Stimulated activated naive CD8-positive, alpha-beta T cell treated with anti-CD3 and anti-CD28 coated beads, Interleukin-15, Interleukin-2, amounts not matched to agents 100 ng/mL and 50 ng/mL, for 24 hours (primary cell): ENCODE measurements around the gene STK11IP.

ENCODE experiments used
- H3K27ac Mint-ChIP-seq: one replicate; pipeline ENCODE4 v1.8.0; 2021; ENCODE audit warnings: mild to moderate bottlenecking, mixed read lengths
- H3K27me3 Mint-ChIP-seq: one replicate; pipeline ENCODE4 v1.8.0; 2021; ENCODE audit warnings: mixed read lengths
- H3K36me3 Mint-ChIP-seq: one replicate; pipeline ENCODE4 v1.8.0; 2021; ENCODE audit warnings: low read depth, mixed read lengths
- H3K4me1 Mint-ChIP-seq: one replicate; pipeline ENCODE4 v1.8.0; 2021; ENCODE audit warnings: low read depth, mixed read lengths
- H3K4me3 Mint-ChIP-seq: one replicate; pipeline ENCODE4 v1.8.0; 2021; ENCODE audit warnings: mild to moderate bottlenecking, mixed read lengths
- H3K9me3 Mint-ChIP-seq: one replicate; pipeline ENCODE4 v1.8.0; 2021; ENCODE audit warnings: mixed read lengths

Gene STK11IP

GRCh38 chr2:219614076-219614860 is 16.6 kb downstream of the STK11IP start:
- H3K36me3 Mint-ChIP-seq, result peaks cover 24% of the 10 kb centered on the region
- no peaks in the 10 kb centered on the region for H3K27me3 Mint-ChIP-seq
- H3K4me3 Mint-ChIP-seq, result no peak overlapping the region
- peaks cover 15% of the 10 kb centered on the region for H3K4me1 Mint-ChIP-seq
- H3K27ac Mint-ChIP-seq, result peak overlapping the region; percentile 23
- H3K9me3 Mint-ChIP-seq, result no peaks in the 10 kb centered on the region

DNA sequence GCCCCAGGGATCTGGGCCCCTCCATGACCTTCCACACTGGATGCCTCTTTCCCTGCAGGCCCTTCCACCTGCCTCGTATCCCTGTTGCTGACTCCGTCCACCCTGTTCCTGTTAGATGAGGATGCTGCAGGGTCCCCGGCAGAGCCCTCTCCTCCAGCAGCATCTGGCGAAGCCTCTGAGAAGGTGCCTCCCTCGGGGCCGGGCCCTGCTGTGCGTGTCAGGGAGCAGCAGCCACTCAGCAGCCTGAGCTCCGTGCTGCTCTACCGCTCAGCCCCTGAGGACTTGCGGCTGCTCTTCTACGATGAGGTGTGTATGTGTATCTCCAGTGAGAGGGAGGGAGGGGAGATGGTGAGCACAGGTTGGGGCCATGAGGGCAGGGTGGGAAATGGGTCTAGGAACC is 17.4 kb downstream of the STK11IP start:
- Mint-ChIP-seq H3K27ac (no peak overlapping the region), H3K36me3 (peaks cover 19% of the 10 kb centered on the region), H3K9me3 (no peaks in the 10 kb centered on the region), H3K4me1 (peaks cover 15% of the 10 kb centered on the region), H3K4me3 (no peak overlapping the region), H3K27me3 (no peaks in the 10 kb centered on the region)

DNA sequence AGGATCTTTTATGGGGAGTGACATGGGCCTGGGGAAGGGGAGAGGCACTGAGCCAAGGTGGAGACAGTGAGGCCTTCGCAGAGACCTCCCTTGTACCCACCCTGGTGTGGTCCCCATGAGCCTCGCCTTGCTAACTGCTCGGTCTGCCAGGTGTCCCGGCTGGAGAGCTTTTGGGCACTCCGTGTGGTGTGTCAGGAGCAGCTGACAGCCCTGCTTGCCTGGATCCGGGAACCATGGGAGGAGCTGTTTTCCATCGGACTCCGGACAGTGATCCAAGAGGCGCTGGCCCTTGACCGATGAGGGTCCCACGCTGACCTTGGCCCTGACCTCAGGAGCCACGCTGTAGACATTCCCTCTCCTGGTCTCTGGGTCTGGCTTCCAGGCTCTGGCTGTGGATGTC is 18.2 kb downstream of the STK11IP start:
- H3K4me3 Mint-ChIP-seq, result no peak overlapping the region
- peaks cover 15% of the 10 kb centered on the region for H3K36me3 Mint-ChIP-seq
- no peaks in the 10 kb centered on the region for H3K27me3 Mint-ChIP-seq
- no peak overlapping the region for H3K27ac Mint-ChIP-seq
- H3K4me1 Mint-ChIP-seq, result peaks cover 15% of the 10 kb centered on the region
- H3K9me3 Mint-ChIP-seq, result no peaks in the 10 kb centered on the region

GRCh38 chr2:219616550-219616949 is 18.9 kb downstream of the STK11IP start:
- Mint-ChIP-seq H3K36me3 (peaks cover 9% of the 10 kb centered on the region), H3K27me3 (no peaks in the 10 kb centered on the region), H3K4me3 (no peak overlapping the region), H3K9me3 (no peaks in the 10 kb centered on the region), H3K4me1 (peaks cover 10% of the 10 kb centered on the region), H3K27ac (no peak overlapping the region)

- Mint-ChIP-seq H3K9me3 (no peaks in the 10 kb centered on the region), H3K27ac (no peak overlapping the region), H3K27me3 (no peaks in the 10 kb centered on the region), H3K36me3 (peaks cover 6% of the 10 kb centered on the region), H3K4me3 (no peak overlapping the region), H3K4me1 (no peaks in the 10 kb centered on the region)
Measured at GRCh38 chr2:219618733-219619122, 21.1 kb downstream of the STK11IP start.

DNA sequence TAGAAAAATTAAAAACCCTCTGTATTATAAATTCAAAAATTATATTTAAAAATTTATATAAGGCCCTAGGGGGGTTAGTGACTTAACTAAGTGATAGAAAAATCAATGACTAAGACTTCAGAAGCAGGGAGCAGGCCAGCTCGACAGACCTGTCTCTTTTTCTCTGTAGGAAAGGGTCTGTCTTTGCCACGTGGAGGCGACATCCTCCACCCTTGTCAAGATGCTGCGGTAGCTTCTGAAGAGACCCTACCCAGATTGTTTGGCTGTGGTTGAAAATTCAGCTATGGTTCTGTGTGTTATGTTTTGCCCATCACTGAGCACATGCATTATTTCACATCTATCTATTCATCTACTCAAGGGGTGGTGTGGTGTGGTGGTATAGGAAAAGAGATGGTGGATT is 21.6 kb downstream of the STK11IP start:
- Mint-ChIP-seq H3K9me3 (no peaks in the 10 kb centered on the region), H3K4me3 (no peak overlapping the region), H3K4me1 (no peaks in the 10 kb centered on the region), H3K36me3 (peaks cover 6% of the 10 kb centered on the region), H3K27me3 (no peaks in the 10 kb centered on the region), H3K27ac (no peak overlapping the region)

GRCh38 chr2:219620546-219620945 is 22.9 kb downstream of the STK11IP start:
- H3K27ac Mint-ChIP-seq, result no peak overlapping the region
- no peaks in the 10 kb centered on the region for H3K4me1 Mint-ChIP-seq
- H3K36me3 Mint-ChIP-seq, result no peaks in the 10 kb centered on the region
- H3K9me3 Mint-ChIP-seq, result no peaks in the 10 kb centered on the region
- no peak overlapping the region for H3K4me3 Mint-ChIP-seq
- H3K27me3 Mint-ChIP-seq, result no peaks in the 10 kb centered on the region

GRCh38 chr2:219621935-219622334 is 24.3 kb downstream of the STK11IP start:
- Mint-ChIP-seq H3K4me1 (peaks cover 2% of the 10 kb centered on the region), H3K27me3 (peaks cover 10% of the 10 kb centered on the region), H3K36me3 (no peaks in the 10 kb centered on the region), H3K27ac (no peak overlapping the region), H3K9me3 (no peaks in the 10 kb centered on the region), H3K4me3 (no peak overlapping the region)

DNA sequence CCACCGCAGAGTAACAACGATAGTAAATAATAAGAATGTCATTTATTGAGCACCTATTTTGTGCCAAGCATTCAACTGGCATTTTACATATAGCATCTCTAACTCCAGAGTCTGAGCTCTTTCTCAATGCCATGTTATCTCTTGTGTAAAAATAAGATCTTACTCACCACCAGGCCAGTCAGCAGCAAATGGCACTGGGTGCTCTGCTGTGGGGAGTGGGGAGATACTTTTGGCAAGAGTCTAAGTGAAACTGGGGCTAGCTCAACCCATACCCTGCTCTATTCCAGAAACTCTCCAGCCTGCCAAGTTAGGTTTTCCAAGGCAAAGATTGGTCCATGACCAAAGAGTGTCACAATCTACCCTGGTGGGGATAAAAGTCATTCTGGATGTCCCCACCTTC is 24.8 kb downstream of the STK11IP start:
- Mint-ChIP-seq H3K9me3 (no peaks in the 10 kb centered on the region), H3K27me3 (peaks cover 11% of the 10 kb centered on the region), H3K4me1 (peaks cover 3% of the 10 kb centered on the region), H3K4me3 (no peak overlapping the region), H3K27ac (no peak overlapping the region), H3K36me3 (no peaks in the 10 kb centered on the region)

DNA sequence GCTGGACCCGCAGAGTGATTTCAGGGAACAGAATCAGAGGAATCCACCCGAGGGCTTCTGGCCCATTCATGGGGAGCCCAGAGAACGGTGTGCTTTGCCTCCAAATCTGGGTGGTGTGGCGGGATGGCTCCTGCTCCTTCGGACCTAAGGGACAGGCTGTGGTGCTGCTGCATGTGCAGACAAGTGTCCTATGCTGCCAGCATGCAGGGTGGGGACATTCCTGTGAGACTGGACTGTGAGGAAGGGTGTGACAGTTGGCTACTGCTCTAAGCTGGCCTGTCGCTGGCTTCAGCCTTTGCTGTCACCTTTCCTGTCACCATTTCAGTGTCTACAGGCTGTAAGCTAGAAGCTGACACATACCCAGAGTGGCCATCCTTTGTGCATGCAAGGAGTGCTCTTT is 26.9 kb downstream of the STK11IP start:
- no peaks in the 10 kb centered on the region for H3K36me3 Mint-ChIP-seq
- peaks cover 11% of the 10 kb centered on the region for H3K27me3 Mint-ChIP-seq
- H3K4me1 Mint-ChIP-seq, result peaks cover 3% of the 10 kb centered on the region
- no peak overlapping the region for H3K27ac Mint-ChIP-seq
- H3K9me3 Mint-ChIP-seq, result no peaks in the 10 kb centered on the region
- H3K4me3 Mint-ChIP-seq, result no peak overlapping the region

DNA sequence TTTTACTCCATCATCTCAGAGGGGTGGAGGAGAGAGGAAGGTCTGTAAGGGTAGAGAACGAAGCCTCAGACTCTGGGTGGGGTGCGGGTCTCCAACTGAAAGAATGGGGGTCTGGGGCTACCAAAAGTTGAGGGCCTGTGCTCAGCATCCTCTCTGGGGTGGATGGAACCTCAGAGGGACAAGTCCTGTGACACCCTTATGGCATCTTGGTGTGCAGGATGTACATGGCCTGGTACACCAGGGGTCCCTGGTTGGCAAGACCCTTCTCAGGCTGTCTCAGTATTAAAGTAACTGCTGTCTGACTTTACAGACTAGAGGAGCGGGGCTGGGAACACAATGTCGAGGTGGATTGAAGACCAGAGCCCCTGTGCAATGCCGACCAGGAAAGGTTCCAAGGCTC is 27.5 kb downstream of the STK11IP start:
- no peak overlapping the region for H3K27ac Mint-ChIP-seq
- H3K9me3 Mint-ChIP-seq, result no peaks in the 10 kb centered on the region
- peaks cover 11% of the 10 kb centered on the region for H3K27me3 Mint-ChIP-seq

DNA sequence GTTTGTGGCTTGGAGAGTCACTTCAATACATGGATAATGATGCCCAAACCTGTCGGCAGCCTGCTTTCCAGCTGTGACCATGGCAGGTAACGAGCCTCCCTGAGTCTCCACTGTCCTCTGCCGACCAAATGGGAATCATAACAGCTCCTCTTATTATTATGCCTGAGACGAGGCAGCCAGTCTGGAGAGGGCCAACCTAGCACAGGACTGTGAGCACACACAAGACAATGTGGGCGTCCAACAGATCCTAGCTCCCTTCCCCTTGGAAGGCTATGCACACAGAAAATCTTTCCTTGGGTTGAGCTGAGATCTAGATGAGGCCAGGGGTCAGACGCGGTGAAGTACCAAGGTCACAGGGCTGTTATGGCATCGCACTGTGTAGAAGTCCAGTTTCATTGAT is 28.9 kb downstream of the STK11IP start:
- Mint-ChIP-seq H3K27me3 (peaks cover 15% of the 10 kb centered on the region), H3K4me3 (peak overlapping the region; percentile 62), H3K4me1 (peaks cover 6% of the 10 kb centered on the region)

More for the DNA sequence above, 27.5 kb downstream of the STK11IP start:
- peaks cover 3% of the 10 kb centered on the region for H3K4me1 Mint-ChIP-seq
- H3K4me3 Mint-ChIP-seq, result no peak overlapping the region
- no peaks in the 10 kb centered on the region for H3K36me3 Mint-ChIP-seq

DNA sequence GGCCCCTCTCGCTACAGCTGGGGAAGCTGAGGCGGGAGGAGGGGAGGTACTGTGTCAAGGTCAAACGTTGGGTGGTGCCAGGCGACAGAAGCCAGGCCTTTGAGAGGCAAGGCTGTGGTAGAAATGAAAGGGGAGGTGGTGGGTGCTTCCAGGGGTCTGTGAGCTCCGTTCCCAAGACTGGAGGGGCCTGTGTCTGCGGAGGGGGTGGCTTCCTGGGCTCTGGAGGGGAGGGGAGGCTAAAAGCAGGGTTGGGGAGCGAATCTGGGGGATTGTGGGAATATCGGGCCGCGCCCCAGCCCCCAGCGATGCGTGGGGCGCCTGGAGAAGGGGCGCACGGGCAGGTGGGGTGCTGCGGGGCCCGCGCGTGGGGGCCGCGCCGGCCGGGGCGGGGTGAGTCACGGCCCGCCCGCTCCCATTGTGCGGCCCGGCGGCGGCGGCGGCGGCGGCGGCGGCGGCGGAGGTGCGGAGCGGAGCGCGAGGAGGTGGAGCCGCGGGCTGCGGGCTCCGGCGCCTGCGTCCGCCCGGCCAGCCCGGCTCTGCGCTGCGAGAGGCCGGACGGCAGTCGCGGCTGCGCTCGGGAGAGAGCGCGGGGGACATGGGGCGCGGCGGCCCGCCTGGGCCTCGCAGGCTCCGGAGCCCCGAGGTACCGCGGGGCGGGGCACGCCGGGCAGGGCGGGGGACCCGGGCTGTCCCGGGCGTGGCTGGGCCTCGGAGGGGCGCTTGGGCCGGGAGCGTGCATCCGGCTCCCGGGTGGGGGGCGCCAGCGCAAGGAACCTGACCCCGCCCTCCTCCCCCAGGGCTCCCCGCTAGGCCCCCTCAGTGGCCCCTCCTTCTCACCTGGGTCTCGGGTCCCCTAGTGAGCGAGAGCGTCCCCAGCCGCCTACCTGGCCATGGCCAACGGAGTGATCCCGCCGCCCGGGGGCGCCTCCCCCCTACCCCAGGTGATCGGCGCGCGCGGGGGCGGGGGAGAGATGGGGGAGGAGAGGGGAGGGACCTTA is 29.7 kb downstream of the STK11IP start, which contains the start of gene SLC4A3:
TSS of gene SLC4A3 (plus strand) at position 528 of the 998 bp plus-strand sequence. CDS start at position 891, 363 bp downstream.
- Mint-ChIP-seq H3K27ac (peak within 1 kb of the TSS; percentile 26), H3K9me3 (no peaks in the 10 kb centered on the region), H3K36me3 (no peaks in the 10 kb centered on the region), H3K4me1 (peaks cover 6% of the 10 kb centered on the region), H3K27me3 (peaks cover 15% of the 10 kb centered on the region), H3K4me3 (peak within 1 kb of the TSS; percentile 62)

More for the DNA sequence above, 28.9 kb downstream of the STK11IP start:
- no peaks in the 10 kb centered on the region for H3K9me3 Mint-ChIP-seq
- H3K27ac Mint-ChIP-seq, result no peak overlapping the region
- no peaks in the 10 kb centered on the region for H3K36me3 Mint-ChIP-seq

GRCh38 chr2:219628235-219628985 is 30.8 kb downstream of the STK11IP start:
- no peak overlapping the region for H3K27ac Mint-ChIP-seq
- no peaks in the 10 kb centered on the region for H3K9me3 Mint-ChIP-seq
- H3K27me3 Mint-ChIP-seq, result peaks cover 15% of the 10 kb centered on the region
- no peaks in the 10 kb centered on the region for H3K36me3 Mint-ChIP-seq
- H3K4me3 Mint-ChIP-seq, result peak overlapping the region; percentile 7
- peaks cover 6% of the 10 kb centered on the region for H3K4me1 Mint-ChIP-seq
